ENCODE data around the gene HOXD8.

- TF ChIP-seq EZH2 (IDR thresholded peaks at IDR 0.05; ENCODE audit: low read length, unreplicated experiment) (no peak), CTCF (conservative IDR thresholded peaks at IDR 0.05; ENCODE audit: low read depth, low read length) (no peak)
Observed at GRCh38 chr2:176157499-176158185, 28.1 kb downstream of the HOXD8 start.
